K562 (cell line): Measurements from ENCODE around the gene EIF2AK3. TPM values are rescaled to one million over a fixed set of nuclear protein-coding genes. Genes with fewer than 3 reads are reported as not detected.

ENCODE experiments used
- ATAC-seq: fragments of 200-7000 bp; cut with Tn5 transposase; 3 replicates; pipeline ENCODE4 v1.9.1; 2020; ENCODE audit warnings: moderate library complexity
- BruUV-seq: library from RNA; stranded (reverse); fragments of 400-500 nt; replicated peaks from 2 replicates; lab custom pipeline; 2021; lab: Mats Ljungman, UMichigan
- CTCF ChIA-PET: fragments of 300-600 bp; formaldehyde crosslinking; extraction: SDS; loops from one replicate; lab custom pipeline; 2021; ENCODE audit warnings: low intra/inter-chr PET ratio; lab: Yijun Ruan, JAX
- POLR2A ChIA-PET: fragments of 300-600, 350-650 bp; sonication (Branson Sonifier 250); formaldehyde crosslinking; extraction: SDS; loops from one replicate; lab custom pipeline; 2021; ENCODE audit warnings: antibody characterized with exemption, inconsistent platforms; lab: Yijun Ruan, JAX
- DNase-seq, 4 experiments: peaks; one replicate each; pipeline versions ENCODE4 v3.0.0 to v3.0.0-alpha.2; 2011 to 2018; ENCODE audit warnings: low spot score in 3 of 4, mixed read lengths in 3 of 4; ENCODE audit errors: extremely low read depth in 1 of 4
- FAIRE-seq: peaks from 2 replicates; lab custom pipeline; 2011; peaks lifted over from hg19 to GRCh38; lab: Jason Lieb, UNC
- H2AFZ ChIP-seq: 2 replicates; pipeline ENCODE4 v1.6.0; 2011; ENCODE audit warnings: low read depth, low read length, control low read depth, inconsistent platforms
- H3K27ac ChIP-seq: fragments of 200-600 bp; 3 replicates; pipeline ENCODE4 v1.8.0; 2011; ENCODE audit warnings: low read depth, mild to moderate bottlenecking, control low read depth, inconsistent platforms, low read length, moderate library complexity, mixed read lengths; ENCODE audit errors: extremely low read depth
- H3K27me3 ChIP-seq, 2 experiments: fragments of 300-600 bp in 1 of 2; 2 replicates in 1 of 2; 3 replicates in 1 of 2; pipeline versions ENCODE4 v1.6.0 to v1.8.0; 2011; ENCODE audit warnings: inconsistent platforms in 2 of 2, low read length in 2 of 2, mild to moderate bottlenecking in 1 of 2, mixed read lengths in 1 of 2, moderate library complexity in 1 of 2; ENCODE audit not compliant: control insufficient read depth in 2 of 2, insufficient read depth in 2 of 2
- H3K36me3 ChIP-seq: fragments of 300-600 bp; 3 replicates; pipeline ENCODE4 v1.8.0; 2011; ENCODE audit warnings: mild to moderate bottlenecking, low read length, inconsistent platforms; ENCODE audit not compliant: control insufficient read depth, insufficient read depth
- H3K4me1 ChIP-seq, 2 experiments: fragments of 200-600 bp in 1 of 2; replicated peaks in 1 of 2; 2 replicates in 1 of 2; 3 replicates in 1 of 2; pipeline versions ENCODE4 v1.5.1 to v1.8.0; 2011; ENCODE audit warnings: inconsistent platforms in 2 of 2, low read length in 2 of 2, mild to moderate bottlenecking in 1 of 2, mixed read lengths in 1 of 2, moderate library complexity in 1 of 2; ENCODE audit not compliant: control insufficient read depth in 2 of 2, insufficient read depth in 2 of 2
- H3K4me2 ChIP-seq: 2 replicates; pipeline ENCODE4 v1.6.1; 2011; ENCODE audit warnings: low read length, control low read depth, inconsistent platforms, mixed read lengths; ENCODE audit not compliant: insufficient read depth
- H3K4me3 ChIP-seq: fragments of 200-600 bp; sonication (generic), shearing (Covaris generic); 2 replicates; pipeline ENCODE4 v1.5.1; 2016; ENCODE audit warnings: control low read depth, inconsistent platforms
- H3K79me2 ChIP-seq: fragments of 200-600 bp; 3 replicates; pipeline ENCODE4 v1.8.0; 2011; ENCODE audit warnings: low read length, inconsistent platforms; ENCODE audit not compliant: control insufficient read depth, insufficient read depth
- H3K9ac ChIP-seq, 2 experiments: 2 replicates each; pipeline versions ENCODE4 v1.6.0 to v1.6.1; 2011; ENCODE audit warnings: low read depth in 2 of 2, low read length in 2 of 2, control low read depth in 1 of 2, inconsistent platforms in 1 of 2, mild to moderate bottlenecking in 1 of 2, mixed read lengths in 1 of 2; ENCODE audit not compliant: insufficient read depth in 1 of 2
- H3K9me1 ChIP-seq: one replicate; pipeline ENCODE4 v1.6.0; 2011; ENCODE audit warnings: inconsistent platforms, mild to moderate bottlenecking, low read length, moderate library complexity; ENCODE audit not compliant: control insufficient read depth, insufficient read depth
- H3K9me3 ChIP-seq: replicated peaks from 2 replicates; pipeline ENCODE4 v1.5.1; 2011; ENCODE audit warnings: low read depth, low read length, inconsistent platforms; ENCODE audit not compliant: control insufficient read depth, insufficient read depth
- H4K20me1 ChIP-seq: replicated peaks from 2 replicates; pipeline ENCODE4 v1.6.1; 2011; ENCODE audit warnings: low read length, inconsistent platforms, mixed read lengths; ENCODE audit not compliant: control insufficient read depth, insufficient read depth
- PKNOX1 ChIP-seq: fragments of 450-650 bp; IDR thresholded peaks from 2 replicates; pipeline ENCODE4 v1.6.1; 2016
- TFAP4 ChIP-seq: sonication (generic); formaldehyde crosslinking; IDR thresholded peaks from 2 replicates; pipeline ENCODE4 v1.8.0; 2022; ENCODE audit warnings: missing genetic modification reagents, mild to moderate bottlenecking, moderate library complexity, borderline replicate concordance
- WGBS: fragments of 100-300 bp; shearing (Covaris generic); methylation state at CpG from one replicate; pipeline ENCODE4 v1.1.6; 2016; ENCODE audit warnings: low coverage, mixed read lengths; ENCODE audit not compliant: insufficient coverage; ENCODE audit errors: missing lambda C conversion rate; 5-methylcytosine and 5-hydroxymethylcytosine counted together
- in situ Hi-C: fragments of 300-500 bp; cut with MboI; formaldehyde crosslinking; loops from 4 replicates; pipeline ENCODE4 v1.15.0; 2018; ENCODE audit warnings: inconsistent platforms, mixed read lengths
- intact Hi-C: fragments of 100-400 bp; cut with micrococcal nuclease; formaldehyde crosslinking; loops from 2 replicates; pipeline ENCODE4 v1.14.2; 2022
- polyA plus RNA-seq, 8 experiments: library from polyadenylated mRNA; depleted of rRNA in 4 of 8; stranded (reverse) in 5 of 8; unstranded in 3 of 8; fragments of >200 nt; fragmentation: Nextera tagmentation in 2 of 8; fragmentation: Illumina TruSeq in 1 of 8; extraction: Ambion mirVana in 2 of 8; extraction: Trizol in 1 of 8; gene quantifications; 2 replicates each; pipeline versions ENCODE4 v1.2.1 to v1.2.3, GENCODE V29; 2011 to 2014; ENCODE audit warnings: inconsistent platforms in 1 of 8, missing spikeins in 1 of 8
- total RNA-seq, 7 experiments: library from RNA; depleted of rRNA in 6 of 7; stranded (reverse); fragments of >200 nt in 6 of 7; fragmentation: Illumina TruSeq in 2 of 7; extraction: Trizol in 2 of 7; gene quantifications; 2 replicates each; pipeline versions ENCODE4 v1.2.1 to v1.2.3, GENCODE V29; 2011 to 2021; ENCODE audit warnings: low replicate concordance in 1 of 7

EIF2AK3 gene
- total and polyA plus RNA-seq, 9 of the 15 experiments (the other 6 are each of a cell fraction or from before 2014, with no cell fraction given) = 1.7 to 11.6 (median 7.4) TPM

- no peak for FAIRE-seq
- H3K9me3 ChIP-seq = no peaks in the 10 kb centered on the region
- H3K4me3 ChIP-seq = no peak overlapping the region
- H3K79me2 ChIP-seq = no peaks in the 10 kb centered on the region
- TF ChIP-seq TFAP4 (CRISPR knock-in tag) (no peak), PKNOX1 (peak; percentile 43; the same call in 1 of the 2 replicates)
- TF ChIP-seq, all 486 proteins: peak for 1
- in situ Hi-C loops = loop anchor here (5.0 kb wide), 1 partner anchor 77 kb away; no protein-coding TSS in a partner anchor
- peaks cover 1 to 9% of the 10 kb centered on the region in 2 experiments; a peak in 3 of 5 replicates for H3K4me1 ChIP-seq
- no peak overlapping the region for H3K9ac ChIP-seq
- ChIA-PET CTCF (interaction anchor here (0.8 to 5.3 kb wide), 2 partner anchors 78 to 81 kb away, joined by 3 to 54 read pairs; no protein-coding TSS in a partner anchor), POLR2A (interaction anchor here (0.6 kb wide), 1 partner anchor 653 kb away, joined by 3 read pairs; no protein-coding TSS in a partner anchor)
- DNase-seq (no peak), ATAC-seq (no peak)
- no peaks in the 10 kb centered on the region for H3K36me3 ChIP-seq
- H3K4me2 ChIP-seq = no peak overlapping the region
- no TSS peak for BruUV-seq
- 23% methylated on average over 2 of the region's 2 CpGs for WGBS
- H2AFZ ChIP-seq = no peak overlapping the region
- no peaks in the 10 kb centered on the region for H3K27me3 ChIP-seq
- H3K27ac ChIP-seq = no peak overlapping the region
- intact Hi-C loops = loop anchor here (1.0 to 5.0 kb wide), 2 partner anchors 42 to 78 kb away; partner anchors contain the start of gene EIF2AK3
- no peaks in the 10 kb centered on the region for H4K20me1 ChIP-seq
- no peaks in the 10 kb centered on the region for H3K9me1 ChIP-seq
Measured at GRCh38 chr2:88668862-88669261, 41.6 kb upstream of the EIF2AK3 start.
